T-helper 9 cell (primary cell): ENCODE results near the gene HSBP1.

Experiments
- DNase-seq: peaks from one replicate; pipeline ENCODE4 v3.0.0-alpha.2; 2020

The HSBP1 gene

DNA sequence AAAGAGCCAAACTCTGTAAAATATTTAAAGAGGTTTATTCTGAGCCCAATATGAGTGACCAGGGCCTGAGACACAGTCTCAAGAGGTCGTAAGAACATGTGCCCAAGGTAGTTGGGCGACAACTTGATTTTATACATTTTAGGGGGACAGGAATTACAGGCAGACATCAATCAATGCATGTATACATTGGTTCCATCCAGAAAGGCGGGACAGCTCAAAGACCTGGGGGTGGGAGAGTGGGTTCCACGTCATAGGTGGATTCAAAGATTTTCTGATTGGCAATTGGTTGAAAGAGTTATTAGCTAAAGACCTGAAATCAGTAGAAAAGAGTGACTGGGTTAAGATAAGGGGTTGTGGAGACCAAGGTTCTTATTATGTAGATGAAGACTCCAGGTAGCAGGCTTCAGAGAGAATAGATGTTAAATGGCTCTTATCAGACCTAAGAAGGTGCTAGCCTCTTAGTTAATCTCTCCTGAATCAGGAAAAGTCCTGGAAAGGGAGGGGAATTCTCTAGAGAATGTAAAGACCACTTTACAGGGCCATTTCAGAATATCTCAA is 32.4 kb downstream of the HSBP1 start:
- DNase-seq: no peak

DNA sequence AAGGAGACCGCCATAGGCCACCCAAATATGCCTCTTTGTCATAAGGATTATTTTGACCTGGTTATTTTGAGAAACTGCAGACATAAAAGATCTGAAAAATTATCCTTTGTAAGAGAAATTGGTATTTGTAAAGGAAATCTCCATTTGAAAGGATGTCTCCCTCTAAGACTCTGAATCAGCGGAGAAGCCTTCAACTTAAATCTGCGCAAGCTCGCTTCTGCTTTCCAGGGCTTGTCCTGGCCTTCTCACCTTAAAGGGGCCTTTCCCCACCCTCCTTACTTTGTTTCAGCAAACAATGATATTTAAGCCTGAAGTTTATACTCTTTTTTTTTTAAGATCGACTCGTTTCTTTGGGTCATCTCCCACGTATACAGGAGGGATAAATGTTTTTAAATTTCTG is 34.5 kb downstream of the HSBP1 start:
- no peak for DNase-seq

DNA sequence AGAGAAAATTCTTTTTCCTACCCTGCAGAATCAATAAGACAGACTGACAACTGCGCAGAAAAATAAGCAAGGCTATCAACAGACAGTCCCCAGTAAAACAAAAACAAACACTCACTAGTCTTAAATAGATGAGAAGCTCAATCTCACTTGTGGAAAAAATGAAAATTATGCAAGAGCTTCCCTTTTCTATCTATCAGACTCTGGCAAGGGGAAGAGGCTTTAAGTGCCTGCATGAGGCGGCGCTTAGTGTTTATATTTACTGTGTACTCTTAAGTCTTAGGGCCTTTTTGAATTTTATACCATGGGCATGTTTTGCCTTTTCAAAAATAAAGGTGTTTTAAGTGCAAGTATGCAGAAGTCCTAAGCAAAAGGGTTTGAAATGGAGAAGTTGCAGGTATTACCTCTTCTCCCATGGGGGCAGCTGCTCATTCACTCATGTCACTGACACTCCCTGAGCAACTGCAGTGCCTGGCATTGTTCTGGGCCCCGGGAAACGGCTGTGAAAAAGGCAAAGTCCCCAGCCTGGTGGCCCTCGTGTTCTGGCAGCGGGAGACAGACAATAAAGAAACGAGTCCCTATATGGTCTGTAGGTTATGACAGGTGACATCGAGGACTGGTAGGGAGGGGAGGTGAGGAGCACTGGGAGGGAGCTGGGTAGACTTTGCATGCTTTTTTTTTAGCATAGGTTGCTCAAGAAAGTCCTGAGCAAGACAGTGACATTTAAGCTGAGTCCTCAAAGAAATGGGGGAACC is 35.2 kb downstream of the HSBP1 start:
- no peak for DNase-seq

DNA sequence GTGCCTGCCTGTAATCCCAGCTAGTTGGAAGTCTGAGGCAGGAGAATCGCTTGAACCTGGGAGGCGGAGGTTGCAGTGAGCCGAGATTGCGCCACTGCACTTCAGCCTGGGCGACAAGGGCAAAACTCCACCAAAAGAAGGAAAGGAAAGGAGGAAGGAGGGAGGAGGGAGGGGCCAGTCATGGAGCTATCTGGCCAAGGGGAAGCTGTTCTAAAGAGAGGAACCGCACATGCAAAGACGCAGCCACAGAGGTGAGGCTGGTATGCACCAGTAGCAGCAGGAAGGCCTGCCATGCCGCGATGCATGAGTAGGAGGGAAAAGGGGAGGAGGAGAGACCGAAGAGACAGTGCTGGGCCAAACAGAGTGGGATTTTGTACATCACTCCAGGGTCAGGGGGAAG is 35.9 kb downstream of the HSBP1 start:
- DNase-seq: no peak

DNA sequence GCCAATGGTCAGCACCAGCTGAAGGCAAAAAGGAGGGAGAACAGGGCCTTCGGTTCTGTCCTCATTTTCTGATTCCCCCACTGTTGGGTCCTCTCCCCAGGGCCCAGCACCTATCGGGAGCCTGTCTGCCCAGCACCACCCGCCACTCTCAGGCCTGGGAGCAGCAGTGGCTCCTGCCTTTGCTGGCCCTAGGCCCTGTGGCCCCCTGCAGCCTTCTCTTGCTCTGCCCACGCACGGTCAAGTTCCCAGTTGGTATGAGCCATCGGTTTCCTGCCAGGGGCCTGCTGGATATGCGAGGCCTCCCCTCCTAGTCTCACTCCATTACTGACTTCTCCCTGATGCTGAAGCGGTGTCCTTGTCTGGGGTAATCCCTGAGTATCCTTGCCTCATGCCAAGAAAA is 37.5 kb downstream of the HSBP1 start:
- DNase-seq: no peak

DNA sequence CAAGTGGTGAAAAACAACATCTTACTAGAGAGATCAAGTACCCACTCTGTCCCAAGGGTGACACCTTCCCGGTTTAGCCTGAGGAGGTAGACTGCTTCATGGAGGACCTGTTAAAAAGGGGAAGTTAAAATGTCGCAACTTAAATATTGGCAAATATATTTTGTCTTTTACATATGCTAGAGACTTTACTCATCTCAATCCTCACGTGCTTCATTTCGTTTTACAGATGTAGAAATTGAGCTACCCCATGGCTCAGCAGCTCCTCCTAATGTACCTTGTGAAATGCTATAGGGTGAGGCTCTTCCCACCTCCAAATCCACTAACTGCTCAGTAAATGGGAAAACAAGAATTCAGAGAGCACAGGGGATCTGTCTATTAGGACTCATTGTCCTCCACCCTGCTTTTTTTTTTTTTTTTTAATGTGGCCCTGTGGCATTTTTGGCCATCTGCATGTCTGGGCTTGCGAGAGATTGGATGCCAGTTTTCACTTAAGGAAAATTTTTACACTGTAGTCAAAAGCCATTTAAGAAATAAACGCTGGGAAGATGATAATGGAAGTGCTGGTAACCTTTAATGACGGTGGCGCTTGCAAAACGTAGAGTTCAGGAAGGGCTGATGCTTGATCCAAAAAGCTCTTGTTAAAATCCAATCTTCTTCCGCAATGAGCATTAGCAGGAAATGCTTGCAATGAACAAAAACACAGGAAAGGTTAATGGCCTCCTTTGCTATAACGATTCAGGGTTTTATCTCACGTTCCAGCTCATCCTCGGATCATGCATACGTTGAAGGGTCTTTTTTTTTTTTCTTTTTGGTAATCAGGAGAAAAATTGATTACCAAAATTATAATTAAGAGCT is 39.8 kb downstream of the HSBP1 start:
- DNase-seq: no peak

DNA sequence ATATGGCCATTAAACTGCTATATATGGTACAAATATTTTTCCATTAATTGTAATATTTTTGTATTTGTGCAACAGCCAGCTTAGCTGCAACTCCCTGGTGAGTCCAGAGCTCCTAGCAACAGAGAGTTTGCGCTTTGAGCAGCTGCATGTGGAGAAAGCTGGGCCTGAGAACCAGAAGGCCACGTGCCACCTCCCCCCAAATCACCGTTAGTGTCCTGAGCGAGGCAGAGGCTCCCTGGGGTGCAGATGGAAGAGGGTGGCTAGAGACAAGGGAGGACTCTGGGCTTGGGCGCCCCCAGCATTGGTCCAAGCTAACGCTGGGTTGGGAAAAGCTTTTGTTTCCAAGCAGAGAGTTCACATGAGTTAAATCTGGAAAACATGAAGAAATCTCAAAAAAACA is 41.6 kb downstream of the HSBP1 start:
- no peak for DNase-seq

DNA sequence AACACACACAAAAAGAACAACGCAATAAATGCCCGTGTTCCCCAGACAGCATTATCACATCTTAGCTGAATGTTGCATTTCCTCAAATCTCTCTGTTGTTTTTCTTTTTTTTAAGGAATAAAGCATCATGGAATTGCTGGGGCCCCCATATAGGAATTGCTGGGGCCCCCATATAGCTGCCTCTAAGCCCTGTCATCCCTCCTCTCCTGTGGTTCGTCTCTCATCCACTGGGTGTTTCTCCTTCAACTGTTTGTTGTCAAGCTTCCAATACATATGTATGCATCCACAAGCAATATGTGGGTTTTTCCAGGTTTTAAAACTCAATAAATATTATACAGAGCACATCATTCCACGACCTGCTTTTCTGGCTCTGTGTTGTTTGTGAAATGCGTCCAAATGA is 43.2 kb downstream of the HSBP1 start:
- DNase-seq: no peak

DNA sequence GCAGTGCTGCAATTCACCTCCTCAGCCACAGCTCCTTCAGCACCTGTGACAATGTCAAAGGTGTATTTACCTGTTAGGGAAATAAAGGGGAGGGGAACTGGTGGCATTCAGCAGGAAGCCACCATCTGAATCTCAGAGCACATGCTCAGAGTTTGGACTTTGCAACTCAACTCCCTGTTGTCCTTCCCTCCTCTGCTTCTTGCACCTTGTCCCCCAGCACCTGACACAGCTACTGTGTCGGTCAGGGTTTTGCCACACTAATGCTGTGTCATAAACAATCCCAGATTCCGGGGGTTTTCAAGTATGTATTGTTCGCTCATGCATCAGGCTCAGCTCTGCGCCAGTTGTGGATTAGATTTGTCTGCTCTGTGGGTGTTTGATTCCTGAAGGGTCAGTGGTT is 43.7 kb downstream of the HSBP1 start:
- no peak for DNase-seq

DNA sequence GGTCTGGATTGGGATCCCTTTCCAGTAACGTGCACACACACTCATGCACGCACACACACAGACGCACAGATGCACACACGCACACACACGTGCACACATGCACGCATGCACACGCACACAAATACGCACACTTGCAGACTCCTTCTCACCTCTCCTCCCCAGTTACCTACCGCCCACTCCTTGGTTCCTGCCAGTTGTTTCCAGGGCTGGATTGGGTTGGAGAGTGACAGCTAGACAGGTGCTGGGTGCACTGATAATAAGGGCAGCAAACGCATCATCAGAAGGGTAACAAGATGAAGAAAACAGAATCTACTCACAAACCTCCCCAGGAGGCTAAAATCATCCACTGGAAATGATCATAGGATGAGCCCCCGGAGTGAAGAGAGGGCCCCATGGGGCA is 45.0 kb downstream of the HSBP1 start:
- no peak for DNase-seq

DNA sequence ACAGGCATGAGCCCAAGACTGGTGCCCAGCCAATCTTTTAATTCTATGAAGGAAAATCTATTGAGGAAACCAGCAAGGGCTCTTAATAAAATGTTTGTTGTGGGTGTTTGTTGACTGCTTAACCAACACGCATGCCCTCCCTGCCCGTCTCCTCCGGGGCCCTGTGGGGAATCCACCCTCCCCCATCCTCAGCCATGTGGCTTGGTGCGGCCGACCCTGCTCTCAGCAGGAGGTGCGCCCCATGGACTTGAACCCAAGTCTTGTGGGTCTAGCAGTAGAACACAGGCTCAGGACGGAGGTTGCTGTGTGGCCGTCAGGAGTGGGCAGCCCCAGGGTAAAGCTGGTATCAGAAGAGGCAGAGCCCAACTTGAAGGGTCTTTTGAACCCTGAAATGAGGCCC is 46.1 kb downstream of the HSBP1 start:
- no peak for DNase-seq

DNA sequence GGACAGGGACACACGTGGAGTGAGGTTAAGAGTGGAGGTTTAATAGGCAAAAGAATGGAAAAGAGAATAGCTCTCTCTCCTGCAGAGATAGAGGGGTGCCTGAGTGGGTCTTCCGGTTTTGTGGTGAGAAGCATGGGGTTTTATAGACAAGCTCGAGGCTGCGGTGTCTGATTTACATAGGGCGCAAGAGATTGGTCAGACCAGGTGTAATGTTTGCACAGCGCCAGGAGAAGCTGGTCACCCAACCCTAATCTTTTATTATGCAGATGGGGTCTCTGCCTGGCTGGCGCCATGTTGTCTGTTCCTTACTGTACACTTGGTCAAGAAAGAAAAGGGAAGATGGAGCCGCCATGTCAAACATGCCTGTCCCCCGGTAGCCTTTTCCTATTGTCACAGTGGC is 46.6 kb downstream of the HSBP1 start:
- DNase-seq: no peak

DNA sequence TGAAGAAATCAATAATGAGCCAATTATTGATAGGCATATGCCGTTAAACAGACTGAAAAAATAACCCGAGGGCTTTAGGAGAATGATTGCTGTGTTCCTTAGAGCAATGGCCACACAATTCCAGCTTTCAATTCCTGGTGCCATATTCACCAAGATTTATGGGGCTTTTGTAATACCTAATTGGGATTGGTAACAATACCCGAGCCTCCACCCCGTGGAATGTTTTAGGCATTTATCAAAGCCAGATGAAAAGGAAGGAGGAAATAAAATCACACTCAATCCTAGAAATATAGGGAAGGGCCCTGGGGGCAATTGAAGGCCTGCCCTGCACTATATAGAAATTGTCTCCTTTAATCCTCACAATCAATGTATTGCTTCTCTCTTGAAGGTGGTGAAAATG is 49.0 kb downstream of the HSBP1 start:
- DNase-seq: no peak

DNA sequence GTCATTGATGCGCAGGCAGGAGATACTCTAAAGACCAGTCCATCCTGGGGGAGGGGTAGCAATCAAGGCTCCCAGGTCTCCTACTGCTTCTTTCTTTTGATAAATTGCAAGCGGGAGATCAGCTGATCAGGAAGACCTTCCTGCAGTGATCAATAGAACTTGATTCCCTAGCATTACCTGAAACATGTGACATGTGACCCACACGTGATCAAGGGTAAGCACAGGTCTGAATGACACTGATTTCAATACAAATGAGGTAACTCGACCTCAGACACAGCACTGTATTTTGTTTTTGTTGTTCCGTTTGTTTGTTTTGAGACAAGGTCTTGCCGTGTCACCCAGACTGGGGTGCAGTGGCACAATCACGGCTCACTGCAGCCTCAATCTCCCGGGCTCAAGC is 51.5 kb downstream of the HSBP1 start:
- DNase-seq: no peak

DNA sequence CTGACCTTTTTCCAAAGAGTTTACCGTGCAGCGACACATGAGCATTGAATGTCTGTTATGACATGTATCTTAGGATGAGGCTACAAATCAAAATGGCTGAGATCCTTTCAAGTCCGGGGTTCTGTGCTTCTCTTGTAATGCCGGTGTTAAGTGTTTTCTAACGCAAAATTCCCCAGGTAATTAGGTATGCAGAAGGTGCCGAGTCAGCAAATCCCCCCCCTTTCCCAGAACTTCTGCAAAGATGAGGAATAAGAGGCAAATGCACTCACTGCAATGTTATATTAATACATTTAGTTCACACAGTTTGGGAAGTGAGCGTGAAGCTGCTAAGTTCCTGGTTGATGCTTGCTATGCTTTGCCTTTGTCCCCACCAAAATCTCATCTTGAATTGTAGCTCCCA is 54.9 kb downstream of the HSBP1 start:
- DNase-seq: no peak

DNA sequence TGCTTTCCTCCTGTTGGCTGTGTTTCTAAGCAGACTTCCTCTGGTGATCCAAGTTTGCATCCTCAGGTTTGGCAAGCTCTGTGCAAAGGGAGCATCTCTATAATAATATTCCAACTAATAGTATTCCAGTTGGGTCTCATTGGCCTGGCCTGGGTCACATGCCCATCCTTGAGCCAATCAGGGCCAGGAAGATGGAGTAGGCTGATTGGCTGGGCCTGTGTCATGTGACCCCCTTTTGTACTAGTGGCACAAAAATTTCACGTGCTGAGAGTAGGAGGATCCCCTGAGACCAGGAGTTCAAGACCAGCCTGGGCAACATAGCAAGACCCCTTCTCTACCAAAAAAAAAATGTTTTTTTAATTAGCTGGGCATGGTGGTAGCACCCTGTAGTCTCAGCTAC is 55.9 kb downstream of the HSBP1 start:
- no peak for DNase-seq
